ENCODE measurements around the gene GAPVD1.

DNA sequence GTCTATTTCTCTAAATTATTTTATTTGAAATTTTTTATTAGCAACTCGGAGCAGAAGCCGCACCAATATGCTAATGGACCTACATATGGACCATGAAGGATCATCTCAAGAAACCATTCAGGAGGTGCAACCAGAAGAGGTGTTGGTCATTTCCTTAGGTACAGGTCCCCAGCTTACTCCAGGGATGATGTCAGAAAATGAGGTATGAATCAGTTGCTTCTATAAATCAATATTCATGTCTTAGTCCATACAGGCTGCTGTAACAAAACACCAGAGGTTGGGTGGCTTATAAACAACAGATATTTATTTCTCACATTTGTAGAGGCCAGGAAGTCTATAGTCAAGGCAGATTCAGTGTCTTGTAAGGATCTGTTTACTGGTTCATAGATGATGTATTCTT is 50.8 kb downstream of the GAPVD1 start:
- TF ChIP-seq, protein P1, sequence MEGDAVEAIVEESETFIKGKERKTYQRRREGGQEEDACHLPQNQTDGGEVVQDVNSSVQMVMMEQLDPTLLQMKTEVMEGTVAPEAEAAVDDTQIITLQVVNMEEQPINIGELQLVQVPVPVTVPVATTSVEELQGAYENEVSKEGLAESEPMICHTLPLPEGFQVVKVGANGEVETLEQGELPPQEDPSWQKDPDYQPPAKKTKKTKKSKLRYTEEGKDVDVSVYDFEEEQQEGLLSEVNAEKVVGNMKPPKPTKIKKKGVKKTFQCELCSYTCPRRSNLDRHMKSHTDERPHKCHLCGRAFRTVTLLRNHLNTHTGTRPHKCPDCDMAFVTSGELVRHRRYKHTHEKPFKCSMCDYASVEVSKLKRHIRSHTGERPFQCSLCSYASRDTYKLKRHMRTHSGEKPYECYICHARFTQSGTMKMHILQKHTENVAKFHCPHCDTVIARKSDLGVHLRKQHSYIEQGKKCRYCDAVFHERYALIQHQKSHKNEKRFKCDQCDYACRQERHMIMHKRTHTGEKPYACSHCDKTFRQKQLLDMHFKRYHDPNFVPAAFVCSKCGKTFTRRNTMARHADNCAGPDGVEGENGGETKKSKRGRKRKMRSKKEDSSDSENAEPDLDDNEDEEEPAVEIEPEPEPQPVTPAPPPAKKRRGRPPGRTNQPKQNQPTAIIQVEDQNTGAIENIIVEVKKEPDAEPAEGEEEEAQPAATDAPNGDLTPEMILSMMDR (IDR thresholded peaks at IDR 0.05) = no peak
- TF ChIP-seq EZH2 (IDR thresholded peaks at IDR 0.05) (no peak), EZH2phosphoT487 (IDR thresholded peaks at IDR 0.05) (no peak)
